HG02884 (cell line): ENCODE data around the gene CSTPP1.
"Not testable (repeated sequence)": the region's sequence is repeated elsewhere in the genome, so short reads cannot be mapped to it uniquely, and the experiment has no call there.

Source experiments
- ATAC-seq: cut with Tn5 transposase; IDR thresholded peaks from one replicate; pipeline ENCODE4 v1.9.1; 2021; ENCODE audit warnings: mild to moderate bottlenecking, moderate library complexity; ENCODE audit not compliant: unreplicated experiment

CSTPP1 gene

DNA sequence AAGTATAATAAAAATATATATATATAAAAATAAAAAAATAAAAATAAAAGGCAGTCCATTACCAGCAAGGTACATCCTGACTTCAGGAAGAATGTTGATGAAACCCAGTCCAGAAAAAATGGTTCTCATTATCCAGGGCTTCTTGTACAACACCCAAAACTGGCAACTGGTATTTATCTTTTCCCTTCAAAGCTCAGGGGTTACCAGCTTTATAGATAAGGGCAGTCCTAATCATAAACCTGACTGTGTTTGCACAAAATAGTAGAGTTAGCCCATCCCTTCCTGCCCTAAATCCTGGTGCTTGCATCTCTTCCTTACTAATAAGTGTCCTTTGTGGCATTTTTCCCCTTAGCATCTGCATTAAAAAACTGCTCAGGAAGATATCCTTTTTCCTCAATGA lies 97.5 kb downstream of the CSTPP1 start:
- no peak for ATAC-seq

GRCh38 chr11:47035108-47035507 lies 98.5 kb downstream of the CSTPP1 start:
- no peak for ATAC-seq

DNA sequence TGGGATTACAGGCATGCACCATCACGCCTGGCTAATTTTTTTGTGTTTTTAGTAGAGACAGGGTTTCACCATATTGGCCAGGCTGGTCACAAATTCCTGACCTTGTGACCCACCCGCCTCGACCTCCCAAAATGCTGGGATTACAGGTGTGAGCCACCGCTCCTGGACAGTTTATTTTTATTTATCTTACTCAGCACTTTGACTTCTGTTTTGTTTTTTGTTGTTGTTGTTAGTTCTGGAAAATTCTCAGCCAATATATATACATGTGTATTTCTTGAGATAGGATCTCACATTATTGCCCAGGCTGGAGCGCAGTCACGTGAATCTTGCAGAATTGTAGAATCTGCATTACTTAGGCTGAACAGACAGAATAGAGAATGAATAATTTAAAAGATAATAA lies 107.6 kb downstream of the CSTPP1 start:
- ATAC-seq: no peak

DNA sequence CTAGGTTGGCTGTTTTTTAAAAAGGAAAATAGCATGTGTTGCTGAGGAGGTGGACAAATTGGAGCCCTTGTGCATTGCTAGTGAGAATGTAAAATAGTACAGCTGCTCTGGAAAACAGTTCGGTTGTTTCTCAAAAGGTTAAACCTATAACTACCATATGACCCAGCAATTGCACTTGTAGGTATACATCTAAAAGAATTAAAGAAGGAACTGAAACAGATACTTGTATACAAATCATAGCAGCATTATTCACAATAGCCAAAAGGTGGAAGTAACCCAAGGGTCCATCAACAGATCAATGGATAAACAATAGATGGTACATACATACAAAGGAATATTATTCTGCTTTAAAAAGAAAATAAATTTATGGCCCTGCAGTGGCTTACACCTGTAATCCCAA lies 111.4 kb downstream of the CSTPP1 start:
- ATAC-seq: no peak

DNA sequence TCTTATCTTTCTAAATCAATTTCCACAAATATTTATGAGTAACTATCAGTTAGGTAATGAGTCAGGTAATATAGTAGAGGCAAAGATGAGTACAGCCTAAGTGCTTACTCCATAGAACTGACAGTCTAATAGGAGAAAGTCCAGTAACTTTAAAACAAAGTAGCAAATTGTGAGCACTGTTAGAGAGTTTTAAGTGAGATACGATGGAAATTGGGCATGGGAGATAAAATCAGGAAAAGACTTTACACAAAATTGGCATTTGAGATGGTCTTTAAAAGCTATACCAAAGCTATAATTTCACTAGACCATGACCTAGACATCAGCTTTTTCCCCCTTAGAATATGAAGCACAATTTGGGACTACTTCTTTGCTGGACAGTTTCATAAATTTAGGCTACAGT lies 113.7 kb downstream of the CSTPP1 start:
- ATAC-seq: no peak

- ATAC-seq: no peak
These were observed 114.7 kb downstream of the CSTPP1 start for GRCh38 chr11:47051217-47051616.

DNA sequence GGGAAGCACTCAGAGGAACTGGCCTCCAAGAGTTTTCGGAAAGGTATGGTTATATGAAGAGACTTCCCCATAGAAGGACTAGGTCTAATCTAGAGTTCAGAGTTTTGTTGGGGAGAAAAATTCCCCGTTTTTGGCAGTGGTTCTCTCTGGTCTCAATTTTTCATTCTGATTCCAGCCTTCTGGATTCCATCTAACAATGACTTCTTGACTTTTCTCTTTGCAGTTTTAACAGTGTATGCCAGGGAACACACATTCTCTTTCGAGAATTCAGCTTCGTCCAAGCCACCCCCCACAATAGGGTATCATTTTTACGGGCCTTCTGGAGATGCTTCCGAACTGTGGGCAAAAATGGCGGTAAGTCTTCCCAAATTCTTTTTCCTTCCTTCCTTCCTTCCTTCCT lies 115.6 kb downstream of the CSTPP1 start:
- ATAC-seq: no peak

DNA sequence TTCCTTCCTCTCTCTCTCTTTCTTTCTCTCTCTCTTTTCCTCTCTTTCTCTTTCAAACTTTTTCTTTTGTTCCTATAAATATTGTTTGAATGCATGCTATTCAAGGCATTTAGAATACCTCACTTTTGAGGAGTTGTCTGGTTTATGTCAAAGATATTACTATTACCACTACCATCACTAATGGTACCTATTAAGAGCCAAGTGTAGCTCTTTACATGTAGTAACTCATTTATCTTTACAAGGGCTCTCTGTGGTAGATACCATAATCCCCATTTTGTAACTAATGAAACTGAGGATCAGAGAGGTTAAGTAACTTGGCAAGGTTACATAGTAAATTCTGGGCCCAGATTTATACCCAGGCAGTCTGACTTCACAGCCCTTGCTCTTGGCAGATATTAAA lies 116.0 kb downstream of the CSTPP1 start:
- ATAC-seq: no peak

DNA sequence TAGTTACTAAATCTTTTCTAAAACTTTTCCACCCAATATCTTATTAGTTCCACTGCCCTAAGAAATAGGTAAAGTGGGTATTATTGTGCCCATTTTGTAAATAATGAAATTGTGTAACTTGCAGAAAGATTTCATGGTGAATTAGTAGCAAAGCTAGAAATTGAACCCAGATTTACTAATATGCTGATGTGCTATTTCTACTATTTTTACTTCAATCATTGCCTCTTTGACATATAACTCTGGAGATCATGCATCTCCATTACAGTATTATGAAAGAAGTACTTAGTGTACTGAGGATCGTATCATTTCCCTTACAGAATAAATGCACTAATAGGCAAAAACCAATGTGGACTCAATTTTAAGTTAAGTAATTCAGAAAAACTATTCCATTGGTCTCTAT lies 119.0 kb downstream of the CSTPP1 start:
- ATAC-seq: no peak

GRCh38 chr11:47056261-47056915 lies 119.8 kb downstream of the CSTPP1 start:
- ATAC-seq: no peak

DNA sequence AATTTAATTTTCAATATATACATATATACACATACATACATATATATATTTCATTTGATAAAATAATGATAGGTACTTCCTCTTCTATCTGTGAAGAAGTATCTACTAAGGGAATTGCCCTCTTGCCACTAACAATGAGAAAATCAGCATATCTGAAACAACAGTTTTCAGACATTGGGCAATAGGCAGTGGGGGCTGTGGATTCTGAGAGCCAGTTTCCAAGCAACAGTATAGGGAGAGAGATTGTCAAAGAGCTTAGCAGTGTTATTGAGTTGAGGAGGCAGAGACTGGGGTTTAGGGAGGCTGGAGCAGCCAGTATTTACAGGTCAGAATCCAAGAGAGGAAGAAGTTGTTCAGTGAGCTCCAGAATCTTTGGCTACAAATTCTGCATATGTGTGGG lies 120.8 kb downstream of the CSTPP1 start:
- no peak for ATAC-seq

- ATAC-seq: no peak
These were observed 124.2 kb downstream of the CSTPP1 start for GRCh38 chr11:47060807-47061206.

DNA sequence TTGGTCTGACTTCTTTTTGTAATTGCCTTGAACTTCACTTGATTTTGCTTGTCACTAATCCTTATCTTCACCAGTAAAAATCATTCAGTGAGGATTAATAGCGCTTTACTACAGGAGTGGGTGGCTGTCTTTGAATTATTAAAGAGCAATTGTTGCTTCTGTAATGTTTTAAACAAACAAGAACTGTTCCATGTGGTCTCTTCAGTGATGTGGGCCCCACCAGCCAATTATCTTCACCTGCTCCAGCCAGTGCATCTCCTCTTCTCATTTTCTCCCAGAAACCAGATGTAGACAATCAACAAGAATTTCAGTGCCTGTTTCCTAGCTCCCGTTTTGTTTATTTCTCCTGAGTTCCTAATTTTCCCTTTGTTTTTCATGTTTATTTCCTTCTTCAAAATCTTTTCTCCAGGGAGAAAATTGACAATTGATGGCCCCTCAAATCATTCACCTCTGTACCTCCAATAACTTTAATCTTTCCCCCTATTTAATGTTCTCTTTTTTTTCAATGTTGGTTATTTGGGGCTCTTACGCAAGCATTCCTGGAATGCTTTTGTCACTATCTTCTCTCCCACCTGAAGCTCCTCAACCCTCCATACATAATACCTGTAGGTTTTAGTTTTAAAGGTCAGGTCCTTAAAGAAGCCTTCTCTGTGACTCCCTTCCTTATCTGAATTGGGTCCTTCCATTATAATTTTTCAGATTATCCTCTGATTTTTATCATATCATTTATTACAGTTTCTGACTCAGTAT lies 125.0 kb downstream of the CSTPP1 start:
- ATAC-seq: no peak

GRCh38 chr11:47062736-47063135 lies 126.2 kb downstream of the CSTPP1 start:
- ATAC-seq: no peak

GRCh38 chr11:47067401-47067800 lies 130.8 kb downstream of the CSTPP1 start:
- no peak for ATAC-seq

DNA sequence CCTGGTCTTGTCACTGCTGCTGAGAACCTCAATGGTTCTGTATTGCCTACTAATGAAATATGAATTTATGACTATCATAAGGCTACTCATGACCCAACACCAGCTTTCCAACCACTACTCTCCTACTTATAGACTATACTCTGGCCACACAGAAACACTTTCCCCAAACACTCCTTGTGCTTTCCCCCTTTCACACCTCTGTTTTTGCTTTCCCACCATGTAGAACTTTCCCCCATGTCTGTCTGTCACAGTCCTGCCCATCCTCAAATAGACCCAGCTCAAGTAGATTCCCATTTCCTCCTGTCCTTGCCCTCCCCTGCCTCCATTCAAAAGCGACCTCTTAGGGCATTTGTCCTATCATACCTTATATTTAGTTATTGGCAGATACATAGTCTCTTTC lies 134.2 kb downstream of the CSTPP1 start:
- ATAC-seq: no peak

DNA sequence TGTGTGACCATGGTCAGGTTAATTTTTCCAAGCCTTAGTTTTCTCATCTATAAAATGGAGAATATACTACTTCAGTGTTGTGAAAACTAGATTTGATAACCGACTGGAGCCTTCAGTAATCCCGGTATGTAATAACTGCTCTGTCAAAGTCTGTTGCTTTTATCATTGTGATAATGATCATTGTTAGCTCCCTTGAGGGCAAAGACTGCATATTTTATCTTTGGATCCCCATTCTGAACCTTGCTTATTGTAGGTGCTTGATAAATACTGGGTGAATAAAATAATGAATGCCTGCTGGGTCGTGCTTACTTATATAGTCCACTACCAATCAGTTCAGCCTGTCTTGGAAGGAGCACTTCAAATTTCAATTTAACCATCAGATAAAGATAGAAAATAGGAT lies 134.8 kb downstream of the CSTPP1 start:
- no peak for ATAC-seq

GRCh38 chr11:47071791-47072261 lies 135.3 kb downstream of the CSTPP1 start:
- no peak for ATAC-seq

GRCh38 chr11:47078751-47079521 lies 142.4 kb downstream of the CSTPP1 start:
- ATAC-seq: no peak

- not testable (repeated sequence) for ATAC-seq
These were observed 144.2 kb downstream of the CSTPP1 start for GRCh38 chr11:47080775-47081174.

GRCh38 chr11:47083913-47084312 lies 147.4 kb downstream of the CSTPP1 start:
- no peak for ATAC-seq

GRCh38 chr11:47087801-47088200 lies 151.2 kb downstream of the CSTPP1 start:
- ATAC-seq: no peak
